Glutamatergic neuron (in vitro differentiated cells): ENCODE data around the gene PHOX2B. TPM values are rescaled to one million over a fixed set of nuclear protein-coding genes. Genes with fewer than 3 reads are reported as not detected.

Experiments
- DNase-seq: peaks from one replicate; pipeline ENCODE4 v3.0.0; 2022
- H3K27ac Mint-ChIP-seq: one replicate; pipeline ENCODE4 v1.8.0; 2020; ENCODE audit warnings: mild to moderate bottlenecking, mixed read lengths, inconsistent platforms; ENCODE audit not compliant: unreplicated experiment
- H3K27me3 Mint-ChIP-seq: one replicate; pipeline ENCODE4 v1.8.0; 2020; ENCODE audit warnings: mild to moderate bottlenecking, moderate library complexity, mixed read lengths, inconsistent platforms; ENCODE audit not compliant: unreplicated experiment
- H3K36me3 Mint-ChIP-seq: one replicate; pipeline ENCODE4 v1.8.0; 2020; ENCODE audit warnings: mild to moderate bottlenecking, mixed read lengths, inconsistent platforms; ENCODE audit not compliant: unreplicated experiment
- H3K4me1 Mint-ChIP-seq: one replicate; pipeline ENCODE4 v1.8.0; 2020; ENCODE audit warnings: mild to moderate bottlenecking, low read depth, mixed read lengths, inconsistent platforms; ENCODE audit not compliant: unreplicated experiment
- H3K4me3 Mint-ChIP-seq: one replicate; pipeline ENCODE4 v1.8.0; 2020; ENCODE audit warnings: mild to moderate bottlenecking, mixed read lengths, inconsistent platforms; ENCODE audit not compliant: unreplicated experiment
- H3K9me3 Mint-ChIP-seq: one replicate; pipeline ENCODE4 v1.8.0; 2020; ENCODE audit warnings: mild to moderate bottlenecking, moderate library complexity, mixed read lengths, inconsistent platforms; ENCODE audit not compliant: unreplicated experiment
- total RNA-seq: library from RNA; stranded (reverse); fragmentation: NEBNext Ultra II Directional; extraction: Animal tissue kit (Norgen Biotek cat#: 25700); gene quantifications from one replicate; pipeline ENCODE4 v1.2.1, GENCODE V29; 2021; ENCODE audit not compliant: unreplicated experiment
- TF ChIP-seq, protein P1 (sequence below): fragments of 200-600 bp; sonication (generic); IDR thresholded peaks from one replicate; pipeline ENCODE4 v1.5.0; 2021; ENCODE audit not compliant: partially characterized antibody, unreplicated experiment

PHOX2B gene
- total RNA-seq, 1 donor from 2014 or later: 101 TPM

- TF ChIP-seq, protein P1, sequence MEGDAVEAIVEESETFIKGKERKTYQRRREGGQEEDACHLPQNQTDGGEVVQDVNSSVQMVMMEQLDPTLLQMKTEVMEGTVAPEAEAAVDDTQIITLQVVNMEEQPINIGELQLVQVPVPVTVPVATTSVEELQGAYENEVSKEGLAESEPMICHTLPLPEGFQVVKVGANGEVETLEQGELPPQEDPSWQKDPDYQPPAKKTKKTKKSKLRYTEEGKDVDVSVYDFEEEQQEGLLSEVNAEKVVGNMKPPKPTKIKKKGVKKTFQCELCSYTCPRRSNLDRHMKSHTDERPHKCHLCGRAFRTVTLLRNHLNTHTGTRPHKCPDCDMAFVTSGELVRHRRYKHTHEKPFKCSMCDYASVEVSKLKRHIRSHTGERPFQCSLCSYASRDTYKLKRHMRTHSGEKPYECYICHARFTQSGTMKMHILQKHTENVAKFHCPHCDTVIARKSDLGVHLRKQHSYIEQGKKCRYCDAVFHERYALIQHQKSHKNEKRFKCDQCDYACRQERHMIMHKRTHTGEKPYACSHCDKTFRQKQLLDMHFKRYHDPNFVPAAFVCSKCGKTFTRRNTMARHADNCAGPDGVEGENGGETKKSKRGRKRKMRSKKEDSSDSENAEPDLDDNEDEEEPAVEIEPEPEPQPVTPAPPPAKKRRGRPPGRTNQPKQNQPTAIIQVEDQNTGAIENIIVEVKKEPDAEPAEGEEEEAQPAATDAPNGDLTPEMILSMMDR: no peak
- Mint-ChIP-seq H3K9me3 (peaks cover 4% of the 10 kb centered on the region), H3K4me1 (peaks cover 17% of the 10 kb centered on the region), H3K27me3 (no peaks in the 10 kb centered on the region), H3K27ac (no peak overlapping the region), H3K4me3 (no peak overlapping the region), H3K36me3 (no peaks in the 10 kb centered on the region)
- no peak for DNase-seq
Measured at GRCh38 chr4:41734371-41734770, 14.2 kb downstream of the PHOX2B start.

DNA sequence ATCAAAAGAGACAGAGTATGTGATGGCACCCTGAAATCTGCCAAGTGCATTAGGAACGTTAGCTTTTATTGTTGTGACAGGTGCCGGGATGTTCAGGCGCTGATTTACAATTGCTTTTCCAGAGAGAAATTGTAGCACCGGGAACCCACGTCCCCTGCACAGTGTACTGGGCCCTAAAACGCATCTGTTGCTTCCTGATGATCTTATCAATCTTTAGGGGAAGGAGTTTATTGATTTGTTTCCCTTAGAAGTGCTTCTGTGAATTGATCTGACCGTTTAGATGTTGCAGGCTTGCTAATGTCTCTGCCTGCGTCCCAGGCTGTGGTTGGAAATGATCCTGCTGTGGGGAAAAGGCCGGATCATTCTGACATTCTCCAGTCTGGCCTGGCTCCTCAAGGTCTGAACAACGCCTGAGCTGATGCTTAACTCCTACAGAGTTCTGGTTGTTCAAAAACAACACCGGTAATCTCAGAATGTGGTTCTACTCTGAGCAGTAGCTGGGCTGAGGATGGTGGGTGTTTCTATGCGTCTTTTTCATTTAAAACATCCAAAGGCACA lies 16.9 kb downstream of the PHOX2B start:
- no peak for DNase-seq
- Mint-ChIP-seq H3K27me3 (no peaks in the 10 kb centered on the region), H3K36me3 (no peaks in the 10 kb centered on the region), H3K4me3 (no peak overlapping the region), H3K9me3 (peaks cover 4% of the 10 kb centered on the region), H3K27ac (peak overlapping the region; percentile 60), H3K4me1 (peaks cover 25% of the 10 kb centered on the region)
- TF ChIP-seq, protein P1: no peak

DNA sequence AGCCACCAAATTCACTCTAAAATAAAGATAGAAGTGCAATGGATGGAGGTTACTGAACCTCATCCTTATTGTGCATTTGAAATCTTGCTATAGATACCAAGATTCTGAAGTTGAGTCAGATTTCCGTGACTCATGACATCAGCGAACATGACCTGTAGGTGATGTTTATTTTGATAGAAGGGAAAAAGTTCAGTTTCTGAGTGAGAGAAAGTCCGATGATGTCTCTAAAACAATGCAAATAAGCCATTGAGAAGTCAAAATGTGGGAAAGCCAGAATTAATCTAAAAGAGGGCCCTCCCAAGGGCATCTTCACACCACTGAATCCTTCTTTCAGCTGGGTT lies 20.0 kb downstream of the PHOX2B start:
- no peaks in the 10 kb centered on the region for H3K27me3 Mint-ChIP-seq
- DNase-seq: no peak
- H3K27ac Mint-ChIP-seq: no peak overlapping the region
- peaks cover 6% of the 10 kb centered on the region for H3K36me3 Mint-ChIP-seq
- TF ChIP-seq, protein P1: no peak
- H3K9me3 Mint-ChIP-seq: peaks cover 1% of the 10 kb centered on the region
- peaks cover 25% of the 10 kb centered on the region for H3K4me1 Mint-ChIP-seq
- no peak overlapping the region for H3K4me3 Mint-ChIP-seq

DNA sequence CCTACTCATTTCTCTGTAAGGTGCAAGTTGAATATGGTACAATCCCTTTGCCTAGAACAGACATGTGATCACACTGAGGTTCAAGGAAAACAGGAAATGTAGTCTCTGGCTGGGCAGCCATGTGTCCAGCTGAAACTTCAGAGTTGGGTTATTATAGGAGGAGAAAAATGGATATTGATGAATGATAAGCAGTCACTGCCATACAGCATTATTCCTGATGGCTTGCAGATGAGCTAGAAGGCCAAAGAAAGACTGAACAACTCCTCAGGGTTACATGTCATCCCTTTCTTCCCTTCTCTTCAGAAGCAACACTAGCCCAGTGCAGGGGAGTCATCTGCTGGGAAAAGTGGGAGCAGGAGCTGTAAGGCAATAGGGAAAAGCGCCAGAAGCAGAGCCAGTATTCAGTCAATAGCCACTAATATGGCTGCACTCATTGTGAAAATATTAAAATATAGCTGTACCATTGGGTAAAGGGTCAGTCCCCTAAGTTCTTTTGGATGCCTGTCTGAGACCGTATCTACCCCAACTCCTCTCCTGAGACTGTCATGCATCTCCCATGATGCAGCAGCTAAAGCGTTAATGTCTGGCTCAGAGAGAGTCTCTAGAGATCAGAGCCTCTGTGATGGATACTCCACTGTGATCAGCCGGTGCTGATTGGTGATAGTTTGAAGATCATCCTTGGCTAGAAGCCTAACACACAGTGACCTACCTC lies 20.5 kb downstream of the PHOX2B start:
- Mint-ChIP-seq H3K4me1 (peaks cover 25% of the 10 kb centered on the region), H3K9me3 (peaks cover 1% of the 10 kb centered on the region), H3K27ac (no peak overlapping the region), H3K27me3 (no peaks in the 10 kb centered on the region), H3K36me3 (peaks cover 6% of the 10 kb centered on the region), H3K4me3 (no peak overlapping the region)
- no peak for DNase-seq
- TF ChIP-seq, protein P1: no peak

- Mint-ChIP-seq H3K4me1 (peaks cover 11% of the 10 kb centered on the region), H3K36me3 (peaks cover 6% of the 10 kb centered on the region), H3K4me3 (no peak overlapping the region), H3K9me3 (no peaks in the 10 kb centered on the region), H3K27ac (no peak overlapping the region), H3K27me3 (no peaks in the 10 kb centered on the region)
- no peak for DNase-seq
- TF ChIP-seq, protein P1: peak; percentile 63
Measured at GRCh38 chr4:41725254-41725653, 23.3 kb downstream of the PHOX2B start.
